HG02885 (cell line): ENCODE data around the gene ZNF550.

ENCODE experiments used
- ATAC-seq: cut with Tn5 transposase; IDR thresholded peaks from one replicate; pipeline ENCODE4 v1.9.1; 2021; ENCODE audit warnings: mild to moderate bottlenecking; ENCODE audit not compliant: unreplicated experiment, poor library complexity

The ZNF550 gene

GRCh38 chr19:57559404-57560025 is at the start of gene ZNF550:
ZNF550 (minus strand) TSS chr19:57559863; CDS start chr19:57559682, 181 bp downstream.
- ATAC-seq = peak; percentile 98

GRCh38 chr19:57606931-57607330 is 47.3 kb upstream of the ZNF550 start:
- ATAC-seq = no peak

GRCh38 chr19:57599761-57600383 is 40.2 kb upstream of the ZNF550 start, which contains the start of gene ZNF530:
ZNF530 (plus strand) TSS chr19:57599885; CDS start chr19:57604346, 4,461 bp downstream.
- ATAC-seq = peak; percentile 99

- ATAC-seq = no peak
These were observed 39.7 kb upstream of the ZNF550 start for GRCh38 chr19:57599377-57599760.

- ATAC-seq = no peak
These were observed 27.9 kb upstream of the ZNF550 start for GRCh38 chr19:57587529-57587928.

- peak; percentile 84 for ATAC-seq
These were observed 24.1 kb upstream of the ZNF550 start, which contains the start of gene ZIK1 for GRCh38 chr19:57583521-57584416. ZIK1 (plus strand) TSS chr19:57584145; CDS start chr19:57584357, 212 bp downstream.

- no peak for ATAC-seq
These were observed 23.4 kb upstream of the ZNF550 start for GRCh38 chr19:57583104-57583520.

- ATAC-seq = peak; percentile 97
These were observed 19.0 kb upstream of the ZNF550 start, which contains the start of gene ZNF416 for GRCh38 chr19:57578487-57579205. ZNF416 (minus strand) TSS chr19:57578911; CDS start chr19:57578704, 207 bp downstream.

- ATAC-seq = no peak
These were observed 17.0 kb upstream of the ZNF550 start for GRCh38 chr19:57576661-57577060.

GRCh38 chr19:57572415-57572947 is 12.8 kb upstream of the ZNF550 start:
- ATAC-seq = no peak

GRCh38 chr19:57570707-57571106 is 11.0 kb upstream of the ZNF550 start:
- no peak for ATAC-seq

GRCh38 chr19:57566396-57567265 is 7.0 kb upstream of the ZNF550 start:
- no peak for ATAC-seq

GRCh38 chr19:57563547-57563946 is 3.9 kb upstream of the ZNF550 start:
- ATAC-seq = no peak

GRCh38 chr19:57560049-57560491 is 407 bp upstream of the ZNF550 start:
- ATAC-seq = peak; percentile 3

GRCh38 chr19:57559008-57559403 is 657 bp downstream of the ZNF550 start:
- ATAC-seq = no peak

GRCh38 chr19:57558525-57558924 is 1.1 kb downstream of the ZNF550 start:
- ATAC-seq = no peak

GRCh38 chr19:57557659-57558058 is 2.0 kb downstream of the ZNF550 start:
- ATAC-seq = no peak

- ATAC-seq = no peak
These were observed 7.2 kb downstream of the ZNF550 start for GRCh38 chr19:57552432-57552831.

GRCh38 chr19:57546513-57546912 is 13.2 kb downstream of the ZNF550 start:
- no peak for ATAC-seq
